ENCODE measurements around the gene KRTAP1-3. TPM values are rescaled to one million over a fixed set of nuclear protein-coding genes. Genes with fewer than 3 reads are reported as not detected.
A peak's percentile ranks its signal among the peaks of the same experiment; 100 is the strongest.

KRTAP1-3 gene
- total and polyA plus RNA-seq, 2 of the 4 experiments (the other 2 are of a cell fraction) = not detected

GRCh38 chr17:41013606-41014005 is 21.1 kb downstream of the KRTAP1-3 start:
- Histone ChIP-seq H3K14ac (replicated peaks; ENCODE audit: low read depth, low read length) (no peak overlapping the region), H3K36me3 (ENCODE audit: control insufficient read depth, insufficient read depth, low read length) (no peaks in the 10 kb centered on the region), H3K4me3 (ENCODE audit: insufficient read depth, low read depth, low read length) (no peak overlapping the region), H3K18ac (ENCODE audit: low read depth, low read length) (no peak overlapping the region), H3K27ac (ENCODE audit: insufficient read depth, low read length) (no peak overlapping the region), H4K8ac (ENCODE audit: low read depth in 2 of 2, low read length in 2 of 2) (no peak overlapping the region), H2BK5ac (ENCODE audit: low read depth, low read length, poor library complexity, severe bottlenecking) (no peak overlapping the region), H3K56ac (ENCODE audit: extremely low read depth, insufficient read depth, low read length) (no peak overlapping the region), H4K5ac (ENCODE audit: low read depth, low read length) (no peak overlapping the region), H3K9me1 (ENCODE audit: insufficient read depth, low read length) (no peaks in the 10 kb centered on the region; the same call in 1 of the 2 replicates), H2BK120ac (ENCODE audit: low read depth, low read length) (no peak overlapping the region), H2AFZ (replicated peaks; ENCODE audit: low read length, poor library complexity) (no peak overlapping the region), H2AK9ac (replicated peaks; ENCODE audit: low read depth, low read length, poor library complexity) (no peak overlapping the region), H3K9me3 (ENCODE audit: control insufficient read depth, insufficient read depth, low read length) (no peaks in the 10 kb centered on the region), H3K79me1 (ENCODE audit: low read depth in 1 of 2, low read length in 2 of 2) (no peaks in the 10 kb centered on the region), H3K23ac (ENCODE audit: low read depth, low read length) (no peak overlapping the region), H3K4me2 (ENCODE audit: low read depth, low read length) (no peak overlapping the region), H3K27me3 (ENCODE audit: control insufficient read depth, insufficient read depth, low read length) (no peaks in the 10 kb centered on the region; the same call in 1 of the 2 replicates), H4K20me1 (ENCODE audit: insufficient read depth, low read length) (no peaks in the 10 kb centered on the region), H2BK20ac (ENCODE audit: low read depth, low read length) (no peak overlapping the region), H3K9ac (ENCODE audit: low read depth, low read length) (no peak overlapping the region), H3K4ac (ENCODE audit: low read depth, low read length) (no peak overlapping the region), H3K4me1 (ENCODE audit: control insufficient read depth, insufficient read depth, low read length) (peaks cover 1% of the 10 kb centered on the region; the same call in 1 of the 2 replicates), H2AK5ac (ENCODE audit: low read depth, low read length) (no peak overlapping the region), H4K91ac (ENCODE audit: insufficient read depth, low read depth, low read length) (no peak overlapping the region), H2BK15ac (ENCODE audit: low read depth, low read length) (no peak overlapping the region)
- no CpG with 5 or more reads among the region's 1 CpG for WGBS, 2 experiments (ENCODE audit: extremely low coverage in 2 of 2, insufficient read length in 1 of 2)
- BruUV-seq (replicated peaks) = no TSS peak
- dilution Hi-C loops (cut with HindIII; ENCODE audit: low sequenced_read_pairs, unreplicated experiment) (no loop called here), intact Hi-C loops (cut with micrococcal nuclease) (no loop called here), in situ Hi-C loops (cut with MboI; ENCODE audit: low sequenced_read_pairs) (no loop called here)
- ATAC-seq (ENCODE audit: low read depth) (no peak), DNase-seq (peak; percentile 56)
- no peak for TF ChIP-seq MXI1 (IDR thresholded peaks at IDR 0.05; ENCODE audit: borderline replicate concordance, low read depth, low read length)
- TF ChIP-seq BHLHE40 (IDR thresholded peaks at IDR 0.05; ENCODE audit: low read depth, low read length) = peak; percentile 36; the same call in 1 of the 2 replicates
- POLR2A ChIA-PET (ENCODE audit: unreplicated experiment) = no interaction called here
- CTCF ChIA-PET = no interaction called here

Data from IMR-90 (cell line).